ENCODE measurements around the gene PSTPIP1. TPM values are rescaled to one million over a fixed set of nuclear protein-coding genes. Genes with fewer than 3 reads are reported as not detected.

The PSTPIP1 gene
- total RNA-seq, 2 experiments from 2014 or later, result 113 to 121 TPM

DNA sequence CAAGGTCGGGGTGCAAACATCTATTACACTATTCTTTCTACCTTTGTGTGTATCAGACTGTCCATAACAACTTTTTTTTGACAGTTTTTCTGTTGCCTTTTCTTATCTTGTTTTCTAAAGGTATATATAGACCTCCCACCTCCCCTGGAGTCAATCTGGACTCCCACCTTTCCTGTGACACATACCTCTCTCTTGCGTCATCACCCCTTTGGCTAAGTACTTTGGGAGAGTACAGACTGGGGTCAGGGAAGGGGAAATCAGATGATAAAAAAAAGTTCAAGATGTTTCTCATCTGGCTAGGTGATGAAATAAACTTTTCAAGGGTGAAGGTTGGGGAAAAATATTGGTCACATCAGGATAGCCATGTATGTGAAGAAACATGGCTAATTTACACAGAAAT is 58.8 kb downstream of the PSTPIP1 start:
- ChIA-PET CTCF (no interaction called here), POLR2A (no interaction called here)
- Mint-ChIP-seq H3K27ac (peak overlapping the region; percentile 16), H3K4me1 (ENCODE audit: low read depth) (peaks cover 24% of the 10 kb centered on the region), H3K4me3 (no peak overlapping the region), H3K27me3 (no peaks in the 10 kb centered on the region), H3K9me3 (no peaks in the 10 kb centered on the region), H3K36me3 (ENCODE audit: low read depth) (peaks cover 14% of the 10 kb centered on the region)
- ATAC-seq (no peak), DNase-seq (no peak)
- intact Hi-C loops (cut with micrococcal nuclease), result no loop called here
- TF ChIP-seq, protein P1, sequence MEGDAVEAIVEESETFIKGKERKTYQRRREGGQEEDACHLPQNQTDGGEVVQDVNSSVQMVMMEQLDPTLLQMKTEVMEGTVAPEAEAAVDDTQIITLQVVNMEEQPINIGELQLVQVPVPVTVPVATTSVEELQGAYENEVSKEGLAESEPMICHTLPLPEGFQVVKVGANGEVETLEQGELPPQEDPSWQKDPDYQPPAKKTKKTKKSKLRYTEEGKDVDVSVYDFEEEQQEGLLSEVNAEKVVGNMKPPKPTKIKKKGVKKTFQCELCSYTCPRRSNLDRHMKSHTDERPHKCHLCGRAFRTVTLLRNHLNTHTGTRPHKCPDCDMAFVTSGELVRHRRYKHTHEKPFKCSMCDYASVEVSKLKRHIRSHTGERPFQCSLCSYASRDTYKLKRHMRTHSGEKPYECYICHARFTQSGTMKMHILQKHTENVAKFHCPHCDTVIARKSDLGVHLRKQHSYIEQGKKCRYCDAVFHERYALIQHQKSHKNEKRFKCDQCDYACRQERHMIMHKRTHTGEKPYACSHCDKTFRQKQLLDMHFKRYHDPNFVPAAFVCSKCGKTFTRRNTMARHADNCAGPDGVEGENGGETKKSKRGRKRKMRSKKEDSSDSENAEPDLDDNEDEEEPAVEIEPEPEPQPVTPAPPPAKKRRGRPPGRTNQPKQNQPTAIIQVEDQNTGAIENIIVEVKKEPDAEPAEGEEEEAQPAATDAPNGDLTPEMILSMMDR (IDR thresholded peaks at IDR 0.05), result no peak

DNA sequence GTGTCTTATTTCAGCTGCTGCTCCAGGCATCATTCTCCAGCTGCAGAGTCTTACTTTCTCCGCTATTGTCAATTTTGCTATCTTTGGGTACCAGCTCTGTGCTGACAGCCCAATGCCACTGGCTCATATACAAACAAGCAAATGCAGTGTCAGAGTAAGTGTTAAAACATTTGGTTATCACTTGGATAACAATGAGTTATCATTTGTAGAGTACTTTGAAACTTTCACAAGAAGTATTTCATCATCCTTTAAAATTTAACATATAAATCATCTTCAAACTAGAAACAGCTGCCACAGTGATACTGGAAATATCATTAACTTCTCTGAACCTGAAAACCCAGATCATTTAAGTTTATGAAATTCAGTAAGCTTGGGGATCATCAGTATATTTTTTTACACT is 62.1 kb downstream of the PSTPIP1 start:
- TF ChIP-seq, protein P1 (IDR thresholded peaks at IDR 0.05), result no peak
- Mint-ChIP-seq H3K4me1 (ENCODE audit: low read depth) (peaks cover 42% of the 10 kb centered on the region), H3K36me3 (ENCODE audit: low read depth) (peaks cover 5% of the 10 kb centered on the region), H3K4me3 (no peak overlapping the region), H3K9me3 (no peaks in the 10 kb centered on the region), H3K27ac (no peak overlapping the region), H3K27me3 (no peaks in the 10 kb centered on the region)
- DNase-seq (no peak), ATAC-seq (no peak)
- ChIA-PET POLR2A (interaction anchor here (0.8 to 6.3 kb wide), 3 partner anchors 13 to 110 kb away, joined by 3 to 44 read pairs (median 3); partner anchors contain the start of gene PSTPIP1), CTCF (interaction anchor here (0.7 to 2.5 kb wide), 7 partner anchors 11 to 486 kb away, joined by 3 to 8 read pairs (median 4); no protein-coding TSS in a partner anchor)
- intact Hi-C loops (cut with micrococcal nuclease), result no loop called here

DNA sequence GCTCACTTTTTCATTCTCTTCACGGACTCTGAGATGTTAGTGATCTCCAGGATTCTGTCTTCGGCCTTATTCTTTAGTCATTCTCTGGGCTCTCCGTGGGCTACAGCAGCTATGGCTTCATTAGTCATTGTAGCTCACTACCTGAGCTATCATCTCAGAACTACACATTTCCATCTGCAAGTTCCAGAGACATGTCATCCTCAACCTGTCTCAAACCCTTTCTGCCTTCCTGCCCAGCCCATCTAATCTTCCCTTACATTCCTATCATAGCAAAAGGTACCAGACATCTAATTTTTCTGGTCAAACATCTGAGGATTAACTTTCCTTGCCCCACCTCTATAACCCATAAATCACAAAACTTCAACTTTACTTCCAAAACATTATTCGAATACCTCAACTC is 62.8 kb downstream of the PSTPIP1 start:
- ATAC-seq (no peak), DNase-seq (no peak)
- no peak overlapping the region for H3K27ac Mint-ChIP-seq
- TF ChIP-seq, protein P1 (IDR thresholded peaks at IDR 0.05), result no peak
- no peak overlapping the region for H3K4me3 Mint-ChIP-seq
- POLR2A ChIA-PET, result interaction anchor here (0.9 to 6.3 kb wide), 2 partner anchors 13 to 63 kb away, joined by 3 to 44 read pairs; partner anchors contain the start of gene PSTPIP1
- H3K36me3 Mint-ChIP-seq (ENCODE audit: low read depth), result peaks cover 5% of the 10 kb centered on the region
- intact Hi-C loops (cut with micrococcal nuclease), result no loop called here
- H3K9me3 Mint-ChIP-seq, result no peaks in the 10 kb centered on the region
- H3K4me1 Mint-ChIP-seq (ENCODE audit: low read depth), result peaks cover 48% of the 10 kb centered on the region
- CTCF ChIA-PET, result interaction anchor here (0.7 to 2.5 kb wide), 8 partner anchors 10 to 486 kb away, joined by 3 to 8 read pairs (median 4); no protein-coding TSS in a partner anchor
- no peaks in the 10 kb centered on the region for H3K27me3 Mint-ChIP-seq

DNA sequence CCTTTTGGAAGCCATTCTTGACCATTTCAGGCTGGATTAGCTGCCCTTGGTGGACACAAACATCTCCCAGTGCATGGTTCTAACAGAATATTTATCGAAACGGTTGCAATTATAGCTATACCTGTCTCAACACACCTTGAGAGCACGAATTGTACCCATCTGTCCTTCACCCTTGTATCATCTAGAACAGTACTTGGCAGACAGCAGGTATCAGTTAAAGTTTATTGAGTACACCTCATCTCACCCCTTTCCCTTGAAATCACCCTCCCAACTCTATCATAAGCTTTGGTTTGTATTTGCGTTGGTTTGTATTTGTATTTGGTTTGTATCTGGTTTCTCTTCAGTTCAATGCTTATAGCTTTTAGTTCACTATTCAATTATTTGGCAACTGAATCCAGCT is 63.5 kb downstream of the PSTPIP1 start:
- H3K9me3 Mint-ChIP-seq, result no peaks in the 10 kb centered on the region
- no peaks in the 10 kb centered on the region for H3K27me3 Mint-ChIP-seq
- ATAC-seq, result no peak
- H3K27ac Mint-ChIP-seq, result no peak overlapping the region
- H3K4me1 Mint-ChIP-seq (ENCODE audit: low read depth), result peaks cover 52% of the 10 kb centered on the region
- ChIA-PET CTCF (interaction anchor here (1.2 to 3.4 kb wide), 8 partner anchors 8 to 439 kb away, joined by 3 to 15 read pairs (median 4); no protein-coding TSS in a partner anchor), POLR2A (interaction anchor here (6.3 kb wide), 1 partner anchor 14 kb away, joined by 44 read pairs; no protein-coding TSS in a partner anchor)
- DNase-seq, result no peak
- peaks cover 5% of the 10 kb centered on the region for H3K36me3 Mint-ChIP-seq (ENCODE audit: low read depth)
- no peak overlapping the region for H3K4me3 Mint-ChIP-seq
- intact Hi-C loops (cut with micrococcal nuclease), result no loop called here
- TF ChIP-seq, protein P1 (IDR thresholded peaks at IDR 0.05), result no peak

DNA sequence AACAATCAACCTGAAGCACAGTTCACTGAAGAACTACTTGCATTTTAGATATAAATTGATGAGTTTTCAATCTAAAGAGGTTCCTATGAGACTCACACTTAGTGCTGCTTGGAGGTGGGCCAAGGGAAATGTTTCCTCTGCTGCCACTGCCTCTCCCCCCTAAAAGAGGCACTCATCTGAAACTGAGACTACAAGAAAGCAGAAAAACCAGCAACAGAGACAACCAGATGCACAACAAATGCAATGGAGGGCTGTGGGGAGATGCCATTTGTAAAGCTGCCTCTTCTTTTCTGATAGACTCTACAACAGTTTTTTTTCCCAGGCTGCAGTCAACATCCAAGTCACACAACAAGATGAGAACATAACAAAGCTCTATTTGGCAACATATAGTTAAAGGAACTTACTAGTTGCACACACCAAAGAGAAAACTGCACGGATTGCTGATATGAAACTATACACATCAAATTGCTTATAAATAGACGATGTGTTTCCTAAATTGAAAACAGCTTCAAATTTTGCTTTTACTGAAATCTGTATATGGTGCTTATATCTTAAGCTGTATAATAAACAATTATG is 64.9 kb downstream of the PSTPIP1 start:
- DNase-seq, result peak; percentile 53
- POLR2A ChIA-PET, result interaction anchor here (1.0 to 6.3 kb wide), 5 partner anchors 11 to 71 kb away, joined by 3 to 44 read pairs (median 4); partner anchors contain the start of gene TSPAN3
- ATAC-seq, result peak; percentile 80
- H3K4me3 Mint-ChIP-seq, result peak overlapping the region; percentile 8
- H3K36me3 Mint-ChIP-seq (ENCODE audit: low read depth), result no peaks in the 10 kb centered on the region
- TF ChIP-seq, protein P1 (IDR thresholded peaks at IDR 0.05), result no peak
- peak overlapping the region; percentile 10 for H3K27ac Mint-ChIP-seq
- H3K4me1 Mint-ChIP-seq (ENCODE audit: low read depth), result peaks cover 52% of the 10 kb centered on the region
- no peaks in the 10 kb centered on the region for H3K9me3 Mint-ChIP-seq
- intact Hi-C loops (cut with micrococcal nuclease), result no loop called here
- CTCF ChIA-PET, result interaction anchor here (1.2 to 3.4 kb wide), 9 partner anchors 10 to 483 kb away, joined by 3 to 18 read pairs (median 4); no protein-coding TSS in a partner anchor
- no peaks in the 10 kb centered on the region for H3K27me3 Mint-ChIP-seq
